Embryonic facial prominence (tissue), 1 donor: ENCODE results near the gene MCAT.
"Not testable (repeated sequence)": the region's sequence is repeated elsewhere in the genome, so short reads cannot be mapped to it uniquely, and the experiment has no call there.

Experiments
- DNase-seq: peaks from one replicate; pipeline ENCODE4 v3.0.0-alpha.2; 2016; ENCODE audit errors: extremely low spot score

Gene MCAT

GRCh38 chr22:43154887-43155536 lies 11.8 kb upstream of the MCAT start:
- DNase-seq = no peak

- DNase-seq = no peak
Measured at GRCh38 chr22:43153899-43154298, 10.7 kb upstream of the MCAT start.

- DNase-seq = peak; percentile 46
Measured at GRCh38 chr22:43152357-43153071, 9.3 kb upstream of the MCAT start.

GRCh38 chr22:43152003-43152356 lies 8.8 kb upstream of the MCAT start:
- DNase-seq = no peak

GRCh38 chr22:43151251-43152002 lies 8.2 kb upstream of the MCAT start, which contains the start of gene TSPO:
Gene TSPO, plus strand, starts transcription at chr22:43151559. Its CDS starts 7,680 bp downstream, at chr22:43159239.
- DNase-seq = no peak

- no peak for DNase-seq
Measured at GRCh38 chr22:43150731-43151206, 7.6 kb upstream of the MCAT start.

- no peak for DNase-seq
Measured at GRCh38 chr22:43148581-43148980, 5.4 kb upstream of the MCAT start.

- DNase-seq = no peak
Measured at GRCh38 chr22:43147821-43148220, 4.6 kb upstream of the MCAT start.

- not testable (repeated sequence) for DNase-seq
Measured at GRCh38 chr22:43146332-43146731, 3.1 kb upstream of the MCAT start.

- not testable (repeated sequence) for DNase-seq
Measured at GRCh38 chr22:43145371-43145770, 2.2 kb upstream of the MCAT start.

GRCh38 chr22:43144949-43145348 lies 1.8 kb upstream of the MCAT start:
- no peak for DNase-seq

GRCh38 chr22:43136801-43137200 lies 6.4 kb downstream of the MCAT start:
- no peak for DNase-seq

GRCh38 chr22:43136255-43136654 lies 6.9 kb downstream of the MCAT start:
- DNase-seq = no peak

- no peak for DNase-seq
Measured at GRCh38 chr22:43135565-43135964, 7.6 kb downstream of the MCAT start.

GRCh38 chr22:43134553-43134952 lies 8.6 kb downstream of the MCAT start:
- no peak for DNase-seq

GRCh38 chr22:43133401-43133800 lies 9.8 kb downstream of the MCAT start:
- no peak for DNase-seq

- DNase-seq = no peak
Measured at GRCh38 chr22:43131773-43132501, 11.3 kb downstream of the MCAT start.

- DNase-seq = no peak
Measured at GRCh38 chr22:43129426-43130425, 13.5 kb downstream of the MCAT start.

- no peak for DNase-seq
Measured at GRCh38 chr22:43128928-43129424, 14.2 kb downstream of the MCAT start.

GRCh38 chr22:43128116-43128515 lies 15.1 kb downstream of the MCAT start:
- no peak for DNase-seq
